Right lobe of liver (tissue), 4 donors: Measurements from ENCODE around the gene CRB3.

ENCODE experiments used
- POLR2A ChIP-seq: fragments of 450-650 bp; IDR thresholded peaks from one replicate; pipeline ENCODE4 v1.6.1; 2017; ENCODE audit warnings: antibody characterized with exemption, mild to moderate bottlenecking
- TF ChIP-seq, protein P1 (sequence below), 4 donors: fragments of 200-600 bp in 3 of 4; fragments of 450-650 bp in 1 of 4; IDR thresholded peaks; one replicate each; pipeline versions ENCODE4 v1.5.1 to v1.8.0; 2016 to 2022; ENCODE audit warnings: antibody characterized with exemption in 4 of 4, mild to moderate bottlenecking in 2 of 4
- donor health status: DM: no; HTN: no; CAD: no.
- donor health status: DM: no; HTN: no; CAD: no.
- donor health status: DM: no; HTN: yes; CAD: no.

DNA sequence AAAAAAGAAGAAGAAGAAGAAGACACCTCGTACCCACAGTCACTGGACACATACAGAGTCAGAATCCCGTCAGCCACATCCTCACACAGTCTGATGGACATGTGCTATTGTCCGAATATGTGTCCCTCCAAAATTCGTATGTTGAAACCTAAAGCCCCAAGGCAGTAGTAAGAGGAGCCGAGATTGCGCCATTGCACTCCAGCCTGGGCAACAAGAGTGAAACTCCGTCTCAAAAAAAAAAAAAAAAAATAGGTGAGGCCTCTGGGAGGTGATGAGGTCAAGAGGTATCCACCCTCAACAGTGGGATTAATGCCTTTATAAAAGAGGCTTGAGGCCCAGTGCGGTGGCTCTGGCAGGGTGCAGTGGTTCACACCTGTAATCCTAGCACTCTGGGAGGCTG lies 20.2 kb downstream of the CRB3 start:
- TF ChIP-seq, protein P1, sequence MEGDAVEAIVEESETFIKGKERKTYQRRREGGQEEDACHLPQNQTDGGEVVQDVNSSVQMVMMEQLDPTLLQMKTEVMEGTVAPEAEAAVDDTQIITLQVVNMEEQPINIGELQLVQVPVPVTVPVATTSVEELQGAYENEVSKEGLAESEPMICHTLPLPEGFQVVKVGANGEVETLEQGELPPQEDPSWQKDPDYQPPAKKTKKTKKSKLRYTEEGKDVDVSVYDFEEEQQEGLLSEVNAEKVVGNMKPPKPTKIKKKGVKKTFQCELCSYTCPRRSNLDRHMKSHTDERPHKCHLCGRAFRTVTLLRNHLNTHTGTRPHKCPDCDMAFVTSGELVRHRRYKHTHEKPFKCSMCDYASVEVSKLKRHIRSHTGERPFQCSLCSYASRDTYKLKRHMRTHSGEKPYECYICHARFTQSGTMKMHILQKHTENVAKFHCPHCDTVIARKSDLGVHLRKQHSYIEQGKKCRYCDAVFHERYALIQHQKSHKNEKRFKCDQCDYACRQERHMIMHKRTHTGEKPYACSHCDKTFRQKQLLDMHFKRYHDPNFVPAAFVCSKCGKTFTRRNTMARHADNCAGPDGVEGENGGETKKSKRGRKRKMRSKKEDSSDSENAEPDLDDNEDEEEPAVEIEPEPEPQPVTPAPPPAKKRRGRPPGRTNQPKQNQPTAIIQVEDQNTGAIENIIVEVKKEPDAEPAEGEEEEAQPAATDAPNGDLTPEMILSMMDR (IDR thresholded peaks at IDR 0.05): no peak
- TF ChIP-seq POLR2A: no peak
